HepG2 (cell line): ENCODE measurements around the gene DHX8. TPM values are rescaled to one million over a fixed set of nuclear protein-coding genes. Genes with fewer than 3 reads are reported as not detected.

ENCODE experiments used
- CBX2 ChIP-seq, 2 experiments: fragments of 200-600 bp in 1 of 2; sonication (generic); formaldehyde crosslinking in 1 of 2; IDR thresholded peaks; 2 replicates each; pipeline versions ENCODE4 v1.7.0 to v1.8.1; 2018 to 2022; ENCODE audit warnings: low read depth in 2 of 2, low read length in 1 of 2, mild to moderate bottlenecking in 1 of 2, missing genetic modification reagents in 1 of 2
- FLYWCH1 ChIP-seq: sonication (generic); formaldehyde crosslinking; IDR thresholded peaks from 2 replicates; pipeline ENCODE4 v1.8.1; 2023; ENCODE audit warnings: mild to moderate bottlenecking, missing genetic modification reagents
- MED1 ChIP-seq: sonication (generic); formaldehyde crosslinking; IDR thresholded peaks from 2 replicates; pipeline ENCODE4 v1.4.0; 2020; ENCODE audit warnings: missing genetic modification reagents
- RORA ChIP-seq: sonication (generic); formaldehyde crosslinking; IDR thresholded peaks from 2 replicates; pipeline ENCODE4 v1.5.0; 2020; ENCODE audit warnings: mild to moderate bottlenecking, missing genetic modification reagents, moderate library complexity
- SIX4 ChIP-seq: sonication (generic); formaldehyde crosslinking; IDR thresholded peaks from 2 replicates; pipeline ENCODE4 v1.4.0; 2020; ENCODE audit warnings: missing genetic modification reagents
- ZFYVE20 ChIP-seq: sonication (generic); formaldehyde crosslinking; IDR thresholded peaks from 2 replicates; pipeline ENCODE4 v1.8.0; 2023; ENCODE audit warnings: low read depth, mild to moderate bottlenecking, moderate library complexity, missing genetic modification reagents, borderline replicate concordance
- ZNF3 ChIP-seq: IDR thresholded peaks from 2 replicates; pipeline ENCODE4 v1.7.0; 2017; ENCODE audit warnings: inconsistent platforms
- polyA plus RNA-seq, 8 experiments: library from polyadenylated mRNA; depleted of rRNA in 3 of 8; stranded (reverse) in 7 of 8; unstranded in 1 of 8; fragments of >200 nt; fragmentation: Illumina TruSeq in 4 of 8; extraction: Trizol in 4 of 8; gene quantifications; 2 replicates each; pipeline versions ENCODE4 v1.2.1 to v1.2.3, GENCODE V29; 2011 to 2016; ENCODE audit warnings: low read depth in 4 of 8, missing spikeins in 1 of 8, mixed read lengths in 1 of 8; ENCODE audit not compliant: insufficient read depth in 1 of 8
- total RNA-seq, 5 experiments: library from RNA; depleted of rRNA; stranded (reverse); fragments of >200 nt; fragmentation: Illumina TruSeq; extraction: Trizol; gene quantifications; 2 replicates each; pipeline ENCODE4 v1.2.3, GENCODE V29; 2016; ENCODE audit warnings: low read depth in 1 of 5
- TF ChIP-seq, protein P1 (sequence below), 2 experiments: fragments of 450-650 bp in 1 of 2; sonication (generic) in 1 of 2; formaldehyde crosslinking in 1 of 2; IDR thresholded peaks; 2 replicates each; pipeline versions ENCODE4 v1.6.1 to v1.8.0; 2016 to 2022; ENCODE audit warnings: antibody characterized with exemption in 1 of 2, mild to moderate bottlenecking in 1 of 2, missing genetic modification reagents in 1 of 2
- TF ChIP-seq, protein P2 (sequence below): sonication (generic); formaldehyde crosslinking; IDR thresholded peaks from 2 replicates; pipeline ENCODE4 v1.5.0; 2020; ENCODE audit warnings: missing genetic modification reagents, mild to moderate bottlenecking, borderline replicate concordance
- TF ChIP-seq, protein P3 (sequence below): sonication (generic); formaldehyde crosslinking; IDR thresholded peaks from 2 replicates; pipeline ENCODE4 v1.4.0; 2020; ENCODE audit warnings: missing genetic modification reagents
- TF ChIP-seq, protein P4 (sequence below): sonication (generic); formaldehyde crosslinking; IDR thresholded peaks from 2 replicates; pipeline ENCODE4 v1.4.0; 2020; ENCODE audit warnings: mild to moderate bottlenecking, missing genetic modification reagents

DHX8 gene
- total and polyA plus RNA-seq, 2 of the 13 experiments (the other 11 are each of a cell fraction or from before 2014, with no cell fraction given), result 24.8 to 48.9 TPM

DNA sequence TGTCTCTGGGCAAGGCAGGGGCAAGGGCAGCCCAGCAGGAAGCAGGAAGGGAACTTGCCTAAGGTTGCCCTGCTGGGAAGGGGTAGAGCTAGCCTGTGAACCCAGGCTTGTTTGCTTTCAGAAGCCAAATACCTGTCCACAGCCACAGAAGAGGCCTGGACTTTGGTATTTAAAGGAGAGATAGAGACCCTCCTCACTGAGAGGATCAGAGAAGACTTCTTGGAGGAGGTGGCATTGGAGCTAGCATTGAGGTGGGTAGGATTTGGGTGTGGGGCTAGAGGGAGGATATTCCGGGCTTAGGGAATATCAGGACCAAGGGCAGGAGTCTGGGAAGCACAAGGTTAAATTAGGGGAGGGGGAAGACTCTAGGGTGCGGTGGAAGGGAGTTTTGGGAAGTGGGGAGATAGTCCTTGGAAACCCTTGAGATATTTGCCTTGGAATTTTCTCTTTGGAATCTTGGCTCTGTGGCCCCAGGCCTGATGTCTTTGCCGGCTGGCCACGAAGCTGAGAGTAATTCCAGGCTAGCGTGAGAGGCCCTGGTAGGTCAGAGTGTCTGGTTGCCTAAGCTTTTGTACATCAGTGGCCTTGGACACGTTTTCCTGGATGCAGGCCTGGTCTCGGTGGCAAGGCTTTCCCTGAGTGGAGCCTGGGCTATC lies 75.5 kb downstream of the DHX8 start (continued):
- TF ChIP-seq, protein P1, sequence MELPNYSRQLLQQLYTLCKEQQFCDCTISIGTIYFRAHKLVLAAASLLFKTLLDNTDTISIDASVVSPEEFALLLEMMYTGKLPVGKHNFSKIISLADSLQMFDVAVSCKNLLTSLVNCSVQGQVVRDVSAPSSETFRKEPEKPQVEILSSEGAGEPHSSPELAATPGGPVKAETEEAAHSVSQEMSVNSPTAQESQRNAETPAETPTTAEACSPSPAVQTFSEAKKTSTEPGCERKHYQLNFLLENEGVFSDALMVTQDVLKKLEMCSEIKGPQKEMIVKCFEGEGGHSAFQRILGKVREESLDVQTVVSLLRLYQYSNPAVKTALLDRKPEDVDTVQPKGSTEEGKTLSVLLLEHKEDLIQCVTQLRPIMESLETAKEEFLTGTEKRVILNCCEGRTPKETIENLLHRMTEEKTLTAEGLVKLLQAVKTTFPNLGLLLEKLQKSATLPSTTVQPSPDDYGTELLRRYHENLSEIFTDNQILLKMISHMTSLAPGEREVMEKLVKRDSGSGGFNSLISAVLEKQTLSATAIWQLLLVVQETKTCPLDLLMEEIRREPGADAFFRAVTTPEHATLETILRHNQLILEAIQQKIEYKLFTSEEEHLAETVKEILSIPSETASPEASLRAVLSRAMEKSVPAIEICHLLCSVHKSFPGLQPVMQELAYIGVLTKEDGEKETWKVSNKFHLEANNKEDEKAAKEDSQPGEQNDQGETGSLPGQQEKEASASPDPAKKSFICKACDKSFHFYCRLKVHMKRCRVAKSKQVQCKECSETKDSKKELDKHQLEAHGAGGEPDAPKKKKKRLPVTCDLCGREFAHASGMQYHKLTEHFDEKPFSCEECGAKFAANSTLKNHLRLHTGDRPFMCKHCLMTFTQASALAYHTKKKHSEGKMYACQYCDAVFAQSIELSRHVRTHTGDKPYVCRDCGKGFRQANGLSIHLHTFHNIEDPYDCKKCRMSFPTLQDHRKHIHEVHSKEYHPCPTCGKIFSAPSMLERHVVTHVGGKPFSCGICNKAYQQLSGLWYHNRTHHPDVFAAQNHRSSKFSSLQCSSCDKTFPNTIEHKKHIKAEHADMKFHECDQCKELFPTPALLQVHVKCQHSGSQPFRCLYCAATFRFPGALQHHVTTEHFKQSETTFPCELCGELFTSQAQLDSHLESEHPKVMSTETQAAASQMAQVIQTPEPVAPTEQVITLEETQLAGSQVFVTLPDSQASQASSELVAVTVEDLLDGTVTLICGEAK (IDR thresholded peaks at IDR 0.05), result no peak
- TF ChIP-seq, protein P1 (CRISPR knock-in tag; IDR thresholded peaks at IDR 0.05), result 0 out of 2 replicates have a peak, but pooled peaks have one; percentile 12
- TF ChIP-seq, protein P2, sequence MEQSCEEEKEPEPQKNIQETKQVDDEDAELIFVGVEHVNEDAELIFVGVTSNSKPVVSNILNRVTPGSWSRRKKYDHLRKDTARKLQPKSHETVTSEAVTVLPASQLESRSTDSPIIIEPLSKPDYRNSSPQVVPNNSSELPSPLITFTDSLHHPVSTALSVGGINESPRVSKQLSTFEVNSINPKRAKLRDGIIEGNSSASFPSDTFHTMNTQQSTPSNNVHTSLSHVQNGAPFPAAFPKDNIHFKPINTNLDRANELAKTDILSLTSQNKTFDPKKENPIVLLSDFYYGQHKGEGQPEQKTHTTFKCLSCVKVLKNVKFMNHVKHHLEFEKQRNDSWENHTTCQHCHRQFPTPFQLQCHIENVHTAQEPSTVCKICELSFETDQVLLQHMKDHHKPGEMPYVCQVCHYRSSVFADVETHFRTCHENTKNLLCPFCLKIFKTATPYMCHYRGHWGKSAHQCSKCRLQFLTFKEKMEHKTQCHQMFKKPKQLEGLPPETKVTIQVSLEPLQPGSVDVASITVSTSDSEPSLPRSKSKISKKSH (CRISPR knock-in tag), result no peak
- TF ChIP-seq ZFYVE20 (no peak), ZNF3 (CRISPR knock-in tag) (no peak), MED1 (peak; percentile 72), SIX4 (CRISPR knock-in tag) (0 out of 2 replicates have a peak, but pooled peaks have one; percentile 10), CBX2 (IDR thresholded peaks at IDR 0.05; ENCODE audit: low read depth, low read length) (no peak), CBX2 (CRISPR knock-in tag; IDR thresholded peaks at IDR 0.05; ENCODE audit: low read depth) (no peak), FLYWCH1 (CRISPR knock-in tag) (no peak), RORA (CRISPR knock-in tag) (no peak)
- TF ChIP-seq, protein P3, sequence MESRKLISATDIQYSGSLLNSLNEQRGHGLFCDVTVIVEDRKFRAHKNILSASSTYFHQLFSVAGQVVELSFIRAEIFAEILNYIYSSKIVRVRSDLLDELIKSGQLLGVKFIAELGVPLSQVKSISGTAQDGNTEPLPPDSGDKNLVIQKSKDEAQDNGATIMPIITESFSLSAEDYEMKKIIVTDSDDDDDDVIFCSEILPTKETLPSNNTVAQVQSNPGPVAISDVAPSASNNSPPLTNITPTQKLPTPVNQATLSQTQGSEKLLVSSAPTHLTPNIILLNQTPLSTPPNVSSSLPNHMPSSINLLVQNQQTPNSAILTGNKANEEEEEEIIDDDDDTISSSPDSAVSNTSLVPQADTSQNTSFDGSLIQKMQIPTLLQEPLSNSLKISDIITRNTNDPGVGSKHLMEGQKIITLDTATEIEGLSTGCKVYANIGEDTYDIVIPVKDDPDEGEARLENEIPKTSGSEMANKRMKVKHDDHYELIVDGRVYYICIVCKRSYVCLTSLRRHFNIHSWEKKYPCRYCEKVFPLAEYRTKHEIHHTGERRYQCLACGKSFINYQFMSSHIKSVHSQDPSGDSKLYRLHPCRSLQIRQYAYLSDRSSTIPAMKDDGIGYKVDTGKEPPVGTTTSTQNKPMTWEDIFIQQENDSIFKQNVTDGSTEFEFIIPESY (CRISPR knock-in tag), result peak; percentile 6; the same call in 1 of the 2 replicates
- TF ChIP-seq, protein P4, sequence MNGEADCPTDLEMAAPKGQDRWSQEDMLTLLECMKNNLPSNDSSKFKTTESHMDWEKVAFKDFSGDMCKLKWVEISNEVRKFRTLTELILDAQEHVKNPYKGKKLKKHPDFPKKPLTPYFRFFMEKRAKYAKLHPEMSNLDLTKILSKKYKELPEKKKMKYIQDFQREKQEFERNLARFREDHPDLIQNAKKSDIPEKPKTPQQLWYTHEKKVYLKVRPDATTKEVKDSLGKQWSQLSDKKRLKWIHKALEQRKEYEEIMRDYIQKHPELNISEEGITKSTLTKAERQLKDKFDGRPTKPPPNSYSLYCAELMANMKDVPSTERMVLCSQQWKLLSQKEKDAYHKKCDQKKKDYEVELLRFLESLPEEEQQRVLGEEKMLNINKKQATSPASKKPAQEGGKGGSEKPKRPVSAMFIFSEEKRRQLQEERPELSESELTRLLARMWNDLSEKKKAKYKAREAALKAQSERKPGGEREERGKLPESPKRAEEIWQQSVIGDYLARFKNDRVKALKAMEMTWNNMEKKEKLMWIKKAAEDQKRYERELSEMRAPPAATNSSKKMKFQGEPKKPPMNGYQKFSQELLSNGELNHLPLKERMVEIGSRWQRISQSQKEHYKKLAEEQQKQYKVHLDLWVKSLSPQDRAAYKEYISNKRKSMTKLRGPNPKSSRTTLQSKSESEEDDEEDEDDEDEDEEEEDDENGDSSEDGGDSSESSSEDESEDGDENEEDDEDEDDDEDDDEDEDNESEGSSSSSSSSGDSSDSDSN (CRISPR knock-in tag), result peak; percentile 72
